IMR-90 (cell line): ENCODE data around the gene ST3GAL3. TPM values are rescaled to one million over a fixed set of nuclear protein-coding genes. Genes with fewer than 3 reads are reported as not detected.

Experiments used
- ATAC-seq: fragments of 200-7000 bp; cut with Tn5 transposase; 2 replicates; pipeline ENCODE4 v1.9.1; 2020; ENCODE audit warnings: low read depth, mild to moderate bottlenecking, moderate library complexity
- BruUV-seq: library from RNA; stranded (reverse); fragments of 400-500 nt; replicated peaks from 2 replicates; lab custom pipeline; 2021; lab: Mats Ljungman, UMichigan
- CTCF ChIA-PET: fragments of 300-600 bp; formaldehyde crosslinking; extraction: SDS; loops from one replicate; lab custom pipeline; 2021; ENCODE audit warnings: antibody characterized with exemption; lab: Yijun Ruan, JAX
- POLR2A ChIA-PET: fragments of 300-600 bp; sonication (Branson Sonifier 250); formaldehyde crosslinking; loops from one replicate; lab custom pipeline; 2022; ENCODE audit warnings: antibody characterized with exemption; ENCODE audit not compliant: unreplicated experiment; lab: Charles Lee
- DNase-seq: peaks from one replicate; pipeline ENCODE4 v3.0.0; 2013
- H2AFZ ChIP-seq: replicated peaks from 2 replicates; pipeline ENCODE3; 2013; ENCODE audit warnings: low read length, mild to moderate bottlenecking; ENCODE audit not compliant: poor library complexity
- H2AK5ac ChIP-seq: 2 replicates; pipeline ENCODE4 v1.6.1; 2013; ENCODE audit warnings: low read depth, low read length, inconsistent platforms
- H2AK9ac ChIP-seq: replicated peaks from 2 replicates; pipeline ENCODE3; 2013; ENCODE audit warnings: mild to moderate bottlenecking, low read depth, low read length, moderate library complexity; ENCODE audit not compliant: poor library complexity
- H2BK120ac ChIP-seq: 2 replicates; pipeline ENCODE4 v1.6.1; 2013; ENCODE audit warnings: low read depth, low read length, inconsistent platforms
- H2BK15ac ChIP-seq: 3 replicates; pipeline ENCODE4 v1.6.1; 2013; ENCODE audit warnings: low read depth, low read length, inconsistent platforms
- H2BK20ac ChIP-seq: 2 replicates; pipeline ENCODE4 v1.6.1; 2013; ENCODE audit warnings: low read depth, mild to moderate bottlenecking, inconsistent platforms, low read length, moderate library complexity
- H2BK5ac ChIP-seq: 2 replicates; pipeline ENCODE4 v1.6.1; 2013; ENCODE audit warnings: mild to moderate bottlenecking, low read depth, low read length, inconsistent platforms; ENCODE audit not compliant: poor library complexity, severe bottlenecking
- H3K14ac ChIP-seq: replicated peaks from 2 replicates; pipeline ENCODE4 v1.6.1; 2013; ENCODE audit warnings: low read depth, low read length, inconsistent platforms
- H3K18ac ChIP-seq: 2 replicates; pipeline ENCODE4 v1.6.1; 2013; ENCODE audit warnings: low read depth, low read length, control low read depth
- H3K23ac ChIP-seq: 2 replicates; pipeline ENCODE4 v1.6.1; 2013; ENCODE audit warnings: low read depth, low read length, inconsistent platforms
- H3K27ac ChIP-seq: 2 replicates; pipeline ENCODE4 v1.5.1; 2013; ENCODE audit warnings: mild to moderate bottlenecking, control low read depth, low read length; ENCODE audit not compliant: insufficient read depth
- H3K27me3 ChIP-seq: 2 replicates; pipeline ENCODE4 v1.6.1; 2013; ENCODE audit warnings: low read length; ENCODE audit not compliant: control insufficient read depth, insufficient read depth
- H3K36me3 ChIP-seq: 2 replicates; pipeline ENCODE4 v1.6.1; 2013; ENCODE audit warnings: low read length, mixed read lengths; ENCODE audit not compliant: control insufficient read depth, insufficient read depth
- H3K4ac ChIP-seq: 2 replicates; pipeline ENCODE4 v1.6.1; 2013; ENCODE audit warnings: low read depth, low read length, inconsistent platforms
- H3K4me1 ChIP-seq: 2 replicates; pipeline ENCODE4 v1.6.1; 2013; ENCODE audit warnings: low read length, mixed read lengths; ENCODE audit not compliant: control insufficient read depth, insufficient read depth
- H3K4me2 ChIP-seq: 2 replicates; pipeline ENCODE4 v1.6.1; 2013; ENCODE audit warnings: low read depth, mild to moderate bottlenecking, control low read depth, low read length, moderate library complexity
- H3K4me3 ChIP-seq: 2 replicates; pipeline ENCODE4 v1.5.1; 2013; ENCODE audit warnings: low read depth, mild to moderate bottlenecking, control low read depth, low read length, moderate library complexity; ENCODE audit not compliant: insufficient read depth
- H3K56ac ChIP-seq: 2 replicates; pipeline ENCODE4 v1.6.1; 2013; ENCODE audit warnings: low read length, inconsistent platforms; ENCODE audit not compliant: insufficient read depth; ENCODE audit errors: extremely low read depth
- H3K79me1 ChIP-seq, 2 experiments: 2 replicates each; pipeline ENCODE4 v1.6.1; 2013; ENCODE audit warnings: low read length in 2 of 2, inconsistent platforms in 1 of 2, low read depth in 1 of 2
- H3K9ac ChIP-seq: 2 replicates; pipeline ENCODE4 v1.6.1; 2013; ENCODE audit warnings: low read depth, low read length, control low read depth
- H3K9me1 ChIP-seq: 2 replicates; pipeline ENCODE4 v1.6.1; 2013; ENCODE audit warnings: low read length, inconsistent platforms; ENCODE audit not compliant: insufficient read depth
- H3K9me3 ChIP-seq: 2 replicates; pipeline ENCODE4 v1.6.1; 2013; ENCODE audit warnings: low read length; ENCODE audit not compliant: control insufficient read depth, insufficient read depth
- H4K20me1 ChIP-seq: 2 replicates; pipeline ENCODE4 v1.6.1; 2013; ENCODE audit warnings: low read length, inconsistent platforms; ENCODE audit not compliant: insufficient read depth
- H4K5ac ChIP-seq: 2 replicates; pipeline ENCODE4 v1.6.1; 2013; ENCODE audit warnings: mild to moderate bottlenecking, low read depth, low read length, control low read depth
- H4K8ac ChIP-seq, 2 experiments: 2 replicates each; pipeline ENCODE4 v1.6.1; 2013; ENCODE audit warnings: low read depth in 2 of 2, low read length in 2 of 2, control low read depth in 1 of 2, inconsistent platforms in 1 of 2
- H4K91ac ChIP-seq: 2 replicates; pipeline ENCODE4 v1.6.1; 2013; ENCODE audit warnings: low read depth, low read length, inconsistent platforms; ENCODE audit not compliant: insufficient read depth
- BHLHE40 ChIP-seq: fragments of 150-350 bp; IDR thresholded peaks from 2 replicates; pipeline ENCODE4 v1.6.1; 2016; ENCODE audit warnings: mild to moderate bottlenecking, low read depth, low read length
- CHD1 ChIP-seq: IDR thresholded peaks from 2 replicates; pipeline ENCODE4 v1.6.1; 2012; ENCODE audit warnings: low read depth, low read length, improper control_type of control experiment
- CTCF ChIP-seq: conservative IDR thresholded peaks from 2 replicates; pipeline ENCODE4 v1.5.1; 2012; ENCODE audit warnings: mild to moderate bottlenecking, low read depth, low read length, improper control_type of control experiment
- FOS ChIP-seq: fragments of 150-350 bp; IDR thresholded peaks from 2 replicates; pipeline ENCODE4 v1.6.1; 2016; ENCODE audit warnings: low read depth, low read length
- MAFK ChIP-seq: IDR thresholded peaks from 2 replicates; pipeline ENCODE4 v1.6.1; 2012; ENCODE audit warnings: low read depth, low read length, improper control_type of control experiment
- MAZ ChIP-seq: IDR thresholded peaks from 2 replicates; pipeline ENCODE4 v1.6.1; 2012; ENCODE audit warnings: low read depth, mild to moderate bottlenecking, low read length, improper control_type of control experiment, moderate library complexity, borderline replicate concordance
- MXI1 ChIP-seq: IDR thresholded peaks from 2 replicates; pipeline ENCODE4 v1.6.1; 2012; ENCODE audit warnings: low read depth, mild to moderate bottlenecking, low read length, moderate library complexity, borderline replicate concordance
- NFE2L2 ChIP-seq: fragments of 150-350 bp; IDR thresholded peaks from 2 replicates; pipeline ENCODE4 v1.6.1; 2016; ENCODE audit warnings: low read depth, mild to moderate bottlenecking, low read length
- POLR2A ChIP-seq: IDR thresholded peaks from 2 replicates; pipeline ENCODE4 v1.6.1; 2012; ENCODE audit warnings: mild to moderate bottlenecking, low read depth, low read length
- RAD21 ChIP-seq: IDR thresholded peaks from 2 replicates; pipeline ENCODE4 v1.6.1; 2012; ENCODE audit warnings: low read length, improper control_type of control experiment
- RCOR1 ChIP-seq: IDR thresholded peaks from 2 replicates; pipeline ENCODE4 v1.6.1; 2012; ENCODE audit warnings: mild to moderate bottlenecking, low read length, improper control_type of control experiment; ENCODE audit not compliant: insufficient replicate concordance
- RFX5 ChIP-seq: IDR thresholded peaks from 2 replicates; pipeline ENCODE4 v1.8.0; 2012; ENCODE audit warnings: low read depth, mild to moderate bottlenecking, low read length, moderate library complexity
- SMC3 ChIP-seq: fragments of 150-350 bp; IDR thresholded peaks from 2 replicates; pipeline ENCODE4 v1.6.1; 2016; ENCODE audit warnings: low read depth, mild to moderate bottlenecking, antibody characterized with exemption, low read length, moderate library complexity
- USF2 ChIP-seq: fragments of 150-350 bp; IDR thresholded peaks from 2 replicates; pipeline ENCODE4 v1.6.1; 2017; ENCODE audit warnings: mild to moderate bottlenecking, antibody characterized with exemption, low read length, low read depth
- WGBS, 2 experiments: methylation state at CpG; one replicate each; pipeline versions ENCODE4 v1.1.5 to v1.1.7; 2013; ENCODE audit warnings: missing lambda C conversion rate in 2 of 2; ENCODE audit not compliant: insufficient read length in 1 of 2; ENCODE audit errors: extremely low coverage in 2 of 2; 5-methylcytosine and 5-hydroxymethylcytosine counted together
- dilution Hi-C: fragments of 300-500 bp; cut with HindIII; formaldehyde crosslinking; loops from one replicate; pipeline ENCODE4 v1.14.3; 2018; ENCODE audit warnings: low sequenced_read_pairs; ENCODE audit not compliant: unreplicated experiment
- in situ Hi-C: fragments of 300-500 bp; cut with MboI; formaldehyde crosslinking; loops from 3 replicates; pipeline ENCODE4 v1.14.3; 2019; ENCODE audit warnings: low sequenced_read_pairs, inconsistent platforms, mixed read lengths
- intact Hi-C: fragments of 100-400 bp; cut with micrococcal nuclease; formaldehyde crosslinking; loops from 2 replicates; pipeline ENCODE4 v1.10.0; 2022
- polyA plus RNA-seq, 3 experiments: library from polyadenylated mRNA; depleted of rRNA; stranded (reverse); fragments of >200 nt; gene quantifications; 2 replicates each; pipeline ENCODE4 v1.2.3, GENCODE V29; 2012; ENCODE audit warnings: low replicate concordance in 1 of 3
- total RNA-seq: library from RNA; depleted of rRNA; stranded (reverse); fragments of >200 nt; gene quantifications from 2 replicates; pipeline ENCODE4 v1.2.3, GENCODE V29; 2012
- TF ChIP-seq, protein P1 (sequence below): fragments of 150-350 bp; IDR thresholded peaks from 2 replicates; pipeline ENCODE4 v1.6.1; 2016; ENCODE audit warnings: low read depth, mild to moderate bottlenecking, low read length, moderate library complexity, borderline replicate concordance

ST3GAL3 gene
- total and polyA plus RNA-seq, 2 of the 4 experiments (the other 2 are of a cell fraction), result 12.0 to 14.8 TPM

DNA sequence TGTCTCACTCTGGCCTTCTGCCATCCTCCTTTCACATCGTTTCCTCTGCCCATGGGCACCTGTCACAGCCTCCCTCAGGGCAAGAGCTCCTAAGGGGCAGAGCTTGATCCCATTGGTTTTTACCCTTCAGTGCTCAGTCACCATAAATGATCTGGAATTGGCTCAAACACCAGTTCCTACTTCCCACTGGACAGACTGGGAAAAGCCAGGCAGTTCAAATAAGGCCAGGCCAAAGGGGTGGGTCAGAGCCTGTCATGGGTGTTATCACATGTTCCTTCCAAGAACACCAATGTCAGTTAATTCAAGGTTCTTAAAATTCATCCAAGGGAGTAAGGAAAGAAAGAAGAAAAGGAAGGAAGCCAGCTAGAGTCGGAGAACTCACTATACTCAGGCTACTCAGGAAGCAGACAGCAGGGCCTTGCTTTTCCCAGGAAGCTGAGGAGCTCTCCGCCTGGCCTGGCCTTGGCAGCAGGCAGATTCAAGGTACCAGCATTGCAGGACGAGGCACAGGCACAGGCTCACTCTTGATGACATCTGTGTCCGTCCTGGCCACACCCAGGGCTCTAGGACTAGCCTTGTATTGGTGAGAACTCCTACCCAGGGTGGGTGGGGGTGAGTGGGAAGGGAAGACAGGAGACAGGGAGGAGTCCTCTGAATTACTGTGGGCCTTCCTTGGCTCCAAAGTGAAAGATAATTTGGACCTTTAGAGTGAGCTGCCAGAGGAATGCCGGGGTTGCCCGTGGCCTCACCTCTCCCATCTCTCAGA is 194.0 kb downstream of the ST3GAL3 start:
- Histone ChIP-seq H3K4me2 (no peak overlapping the region), H3K27ac (no peak overlapping the region)
- no TSS peak for BruUV-seq
- TF ChIP-seq RCOR1 (no peak), MAZ (no peak), RFX5 (no peak), FOS (no peak), USF2 (no peak), CTCF (no peak), NFE2L2 (no peak), POLR2A (no peak), SMC3 (no peak), BHLHE40 (no peak), MXI1 (no peak), MAFK (no peak), CHD1 (no peak), RAD21 (no peak)
- TF ChIP-seq, protein P1, sequence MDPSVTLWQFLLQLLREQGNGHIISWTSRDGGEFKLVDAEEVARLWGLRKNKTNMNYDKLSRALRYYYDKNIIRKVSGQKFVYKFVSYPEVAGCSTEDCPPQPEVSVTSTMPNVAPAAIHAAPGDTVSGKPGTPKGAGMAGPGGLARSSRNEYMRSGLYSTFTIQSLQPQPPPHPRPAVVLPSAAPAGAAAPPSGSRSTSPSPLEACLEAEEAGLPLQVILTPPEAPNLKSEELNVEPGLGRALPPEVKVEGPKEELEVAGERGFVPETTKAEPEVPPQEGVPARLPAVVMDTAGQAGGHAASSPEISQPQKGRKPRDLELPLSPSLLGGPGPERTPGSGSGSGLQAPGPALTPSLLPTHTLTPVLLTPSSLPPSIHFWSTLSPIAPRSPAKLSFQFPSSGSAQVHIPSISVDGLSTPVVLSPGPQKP, result no peak

More for the DNA sequence above, 194.0 kb downstream of the ST3GAL3 start:
- H3K36me3 ChIP-seq, result peaks cover 27% of the 10 kb centered on the region
- H4K8ac ChIP-seq, result no peak overlapping the region
- ChIA-PET CTCF (interaction anchor here (1.4 kb wide), 1 partner anchor 33 kb away, joined by 3 read pairs; no protein-coding TSS in a partner anchor), POLR2A (no interaction called here)
- H3K9me3 ChIP-seq, result no peaks in the 10 kb centered on the region
- H3K9me1 ChIP-seq, result peaks cover 2% of the 10 kb centered on the region; the same call in 1 of the 2 replicates
- DNase-seq (no peak), ATAC-seq (no peak)
- H4K5ac ChIP-seq, result no peak overlapping the region
- no peak overlapping the region for H3K4me3 ChIP-seq
- H3K9ac ChIP-seq, result no peak overlapping the region
- dilution Hi-C loops, result no loop called here
- H3K79me1 ChIP-seq, result no peaks in the 10 kb centered on the region; a peak in 1 of 4 replicates
- no peak overlapping the region for H2AFZ ChIP-seq
- no peak overlapping the region for H3K56ac ChIP-seq
- no peak overlapping the region for H3K23ac ChIP-seq
- no peak overlapping the region for H3K14ac ChIP-seq
- in situ Hi-C loops, result no loop called here
- 85% methylated on average over 4 of the region's 7 CpGs; no CpG with 5 or more reads in 1 of the 2 experiments for WGBS, 2 experiments
- H3K27me3 ChIP-seq, result no peaks in the 10 kb centered on the region
- no peak overlapping the region for H2BK15ac ChIP-seq
- no peak overlapping the region for H2BK5ac ChIP-seq
- no peaks in the 10 kb centered on the region for H4K20me1 ChIP-seq
- no peak overlapping the region for H2AK9ac ChIP-seq
- H3K4me1 ChIP-seq, result no peaks in the 10 kb centered on the region
- H2BK20ac ChIP-seq, result no peak overlapping the region
- H2AK5ac ChIP-seq, result no peak overlapping the region
- H3K18ac ChIP-seq, result no peak overlapping the region
- H2BK120ac ChIP-seq, result no peak overlapping the region
- intact Hi-C loops, result no loop called here
- H3K4ac ChIP-seq, result no peak overlapping the region
- no peak overlapping the region for H4K91ac ChIP-seq
